H1 (cell line): ENCODE results near the gene CXCL16. TPM values are rescaled to one million over a fixed set of nuclear protein-coding genes. Genes with fewer than 3 reads are reported as not detected.

ENCODE experiments used
- CTCF ChIA-PET: fragments of 300-600 bp; sonication (Branson Sonifier 250); formaldehyde crosslinking; loops from one replicate; lab custom pipeline; 2021; ENCODE audit not compliant: partially characterized antibody; lab: Charles Lee
- POLR2A ChIA-PET: fragments of 300-600 bp; sonication (Branson Sonifier 250); formaldehyde crosslinking; loops from one replicate; lab custom pipeline; 2021; ENCODE audit warnings: inconsistent platforms; ENCODE audit not compliant: partially characterized antibody; lab: Charles Lee
- DNase-seq, 2 experiments: peaks; one replicate each; pipeline versions ENCODE4 v3.0.0 to v3.0.0-alpha.2; 2010 to 2022; ENCODE audit warnings: low spot score in 2 of 2, low read depth in 1 of 2, mixed read lengths in 1 of 2
- FAIRE-seq: peaks from 2 replicates; lab custom pipeline; 2011; peaks lifted over from hg19 to GRCh38; lab: Jason Lieb, UNC
- H2AFZ ChIP-seq: 2 replicates; pipeline ENCODE4 v1.8.1; 2012; ENCODE audit warnings: low read length, inconsistent platforms
- H2AK5ac ChIP-seq: 2 replicates; pipeline ENCODE4 v1.6.1; 2013; ENCODE audit warnings: low read depth, low read length
- H2BK120ac ChIP-seq: replicated peaks from 2 replicates; pipeline ENCODE3; 2013; ENCODE audit warnings: low read depth, low read length, inconsistent platforms
- H2BK12ac ChIP-seq: 2 replicates; pipeline ENCODE4 v1.6.1; 2013; ENCODE audit warnings: low read depth, low read length
- H2BK15ac ChIP-seq: 2 replicates; pipeline ENCODE4 v1.6.1; 2013; ENCODE audit warnings: low read length
- H2BK20ac ChIP-seq: 2 replicates; pipeline ENCODE4 v1.6.1; 2013; ENCODE audit warnings: low read length
- H2BK5ac ChIP-seq: 2 replicates; pipeline ENCODE4 v1.6.1; 2013; ENCODE audit warnings: low read depth, low read length
- H3K14ac ChIP-seq: 2 replicates; pipeline ENCODE4 v1.6.1; 2013; ENCODE audit warnings: inconsistent platforms; ENCODE audit not compliant: insufficient read length
- H3K18ac ChIP-seq: 2 replicates; pipeline ENCODE4 v1.6.1; 2013; ENCODE audit warnings: low read length; ENCODE audit errors: extremely low read depth
- H3K23ac ChIP-seq: 2 replicates; pipeline ENCODE4 v1.6.1; 2013; ENCODE audit warnings: inconsistent platforms; ENCODE audit not compliant: insufficient read length
- H3K23me2 ChIP-seq: 2 replicates; pipeline ENCODE4 v1.6.1; 2013; ENCODE audit warnings: low read depth, low read length
- H3K27ac ChIP-seq: 2 replicates; pipeline ENCODE4 v1.6.1; 2011; ENCODE audit warnings: low read depth, low read length, inconsistent platforms
- H3K27me3 ChIP-seq, 4 experiments: replicated peaks in 1 of 4; 1 replicate in 1 of 4; 2 replicates in 3 of 4; pipeline versions ENCODE4 v1.6.1 to v1.8.1; 2011 to 2013; ENCODE audit warnings: low read length in 3 of 4, mild to moderate bottlenecking in 3 of 4, inconsistent platforms in 2 of 4, mixed read lengths in 2 of 4, moderate library complexity in 1 of 4; ENCODE audit not compliant: control insufficient read depth in 3 of 4, insufficient read depth in 3 of 4; ENCODE audit errors: extremely low read depth in 1 of 4
- H3K36me3 ChIP-seq, 4 experiments: 2 replicates each; pipeline versions ENCODE4 v1.6.1 to v1.8.1; 2011 to 2013; ENCODE audit warnings: mild to moderate bottlenecking in 4 of 4, low read length in 3 of 4, moderate library complexity in 2 of 4, control low read depth in 1 of 4, inconsistent platforms in 1 of 4; ENCODE audit not compliant: insufficient read depth in 4 of 4, control insufficient read depth in 2 of 4
- H3K4ac ChIP-seq: replicated peaks from 2 replicates; pipeline ENCODE3; 2013; ENCODE audit warnings: low read length, low read depth, mixed read lengths, inconsistent platforms; ENCODE audit not compliant: insufficient read length
- H3K4me1 ChIP-seq, 4 experiments: replicated peaks in 1 of 4; 1 replicate in 1 of 4; 2 replicates in 3 of 4; pipeline versions ENCODE4 v1.6.1 to v1.8.1; 2011 to 2013; ENCODE audit warnings: low read length in 3 of 4, inconsistent platforms in 2 of 4, mixed read lengths in 1 of 4; ENCODE audit not compliant: insufficient read depth in 4 of 4, control insufficient read depth in 3 of 4
- H3K4me2 ChIP-seq, 2 experiments: 2 replicates each; pipeline versions ENCODE4 v1.6.1 to v1.8.1; 2011 to 2013; ENCODE audit warnings: low read depth in 2 of 2, low read length in 2 of 2, control low read depth in 1 of 2, inconsistent platforms in 1 of 2, mild to moderate bottlenecking in 1 of 2; ENCODE audit not compliant: insufficient read depth in 1 of 2
- H3K4me3 ChIP-seq, 4 experiments: fragments of 200-600, 300-600 bp in 1 of 4; sonication (generic), shearing (Covaris generic), sonication (Bioruptor Twin) in 1 of 4; 2 replicates each; pipeline versions ENCODE4 v1.5.1 to v1.8.1; 2011 to 2016; ENCODE audit warnings: low read length in 4 of 4, low read depth in 3 of 4, control low read depth in 2 of 4, inconsistent platforms in 2 of 4, mild to moderate bottlenecking in 2 of 4, mixed read lengths in 1 of 4, moderate library complexity in 1 of 4; ENCODE audit not compliant: insufficient read depth in 2 of 4; ENCODE audit errors: extremely low read depth in 1 of 4
- H3K56ac ChIP-seq: replicated peaks from 2 replicates; pipeline ENCODE3; 2013; ENCODE audit warnings: low read depth, mild to moderate bottlenecking, mixed read lengths, low read length, inconsistent platforms; ENCODE audit not compliant: insufficient read length
- H3K79me1 ChIP-seq: 2 replicates; pipeline ENCODE4 v1.6.1; 2013; ENCODE audit warnings: low read depth, low read length, control low read depth
- H3K79me2 ChIP-seq, 2 experiments: 2 replicates each; pipeline versions ENCODE4 v1.6.1 to v1.8.1; 2012 to 2013; ENCODE audit warnings: low read length in 2 of 2, mild to moderate bottlenecking in 2 of 2, inconsistent platforms in 1 of 2; ENCODE audit not compliant: insufficient read depth in 2 of 2, control insufficient read depth in 1 of 2
- H3K9ac ChIP-seq, 4 experiments: replicated peaks in 1 of 4; 1 replicate in 1 of 4; 2 replicates in 3 of 4; pipeline versions ENCODE4 v1.6.1 to v1.8.1; 2011 to 2013; ENCODE audit warnings: low read depth in 3 of 4, low read length in 3 of 4, control low read depth in 2 of 4, mild to moderate bottlenecking in 2 of 4, moderate library complexity in 2 of 4, inconsistent platforms in 1 of 4; ENCODE audit errors: extremely low read depth in 1 of 4
- H3K9me3 ChIP-seq, 2 experiments: 2 replicates each; pipeline versions ENCODE4 v1.6.1 to v1.8.1; 2012 to 2013; ENCODE audit warnings: mild to moderate bottlenecking in 2 of 2, moderate library complexity in 2 of 2, control low read depth in 1 of 2, inconsistent platforms in 1 of 2, low read depth in 1 of 2, low read length in 1 of 2, mixed read lengths in 1 of 2; ENCODE audit not compliant: insufficient read depth in 2 of 2
- H4K20me1 ChIP-seq, 2 experiments: replicated peaks in 1 of 2; 2 replicates each; pipeline versions ENCODE3 to v1.8.1; 2011 to 2013; ENCODE audit warnings: inconsistent platforms in 2 of 2, low read length in 2 of 2, mild to moderate bottlenecking in 1 of 2; ENCODE audit not compliant: insufficient read depth in 2 of 2, control insufficient read depth in 1 of 2
- H4K5ac ChIP-seq: 2 replicates; pipeline ENCODE4 v1.6.1; 2013; ENCODE audit warnings: low read length, low read depth, mixed read lengths, inconsistent platforms; ENCODE audit not compliant: insufficient read length
- H4K8ac ChIP-seq: 2 replicates; pipeline ENCODE4 v1.8.0; 2013; ENCODE audit warnings: mild to moderate bottlenecking, moderate library complexity, low read length, inconsistent platforms; ENCODE audit not compliant: insufficient read depth; ENCODE audit errors: extremely low read depth
- H4K91ac ChIP-seq: replicated peaks from 2 replicates; pipeline ENCODE3; 2013; ENCODE audit warnings: low read length, mixed read lengths, inconsistent platforms; ENCODE audit not compliant: insufficient read length
- ASH2L ChIP-seq: fragments of 200-600, 300-600 bp; sonication (generic); IDR thresholded peaks from one replicate; pipeline ENCODE4 v1.7.1; 2017; ENCODE audit warnings: low read length
- BCL11A ChIP-seq, 2 experiments: IDR thresholded peaks; one replicate each; pipeline ENCODE4 v1.6.1; 2011; ENCODE audit warnings: low read depth in 2 of 2, low read length in 2 of 2, mild to moderate bottlenecking in 2 of 2
- CBX5 ChIP-seq: fragments of 300-800, 300-1000 bp; sonication (generic); IDR thresholded peaks from 2 replicates; pipeline ENCODE4 v1.7.1; 2016; ENCODE audit warnings: antibody characterized with exemption, low read length, low read depth
- EGR1 ChIP-seq: IDR thresholded peaks from 2 replicates; pipeline ENCODE4 v1.6.1; 2011; ENCODE audit warnings: low read depth, low read length, borderline replicate concordance
- EP300 ChIP-seq, 2 experiments: IDR thresholded peaks; 1 replicate in 1 of 2; 2 replicates in 1 of 2; pipeline ENCODE4 v1.6.1; 2011 to 2012; ENCODE audit warnings: low read depth in 2 of 2, low read length in 2 of 2, mild to moderate bottlenecking in 2 of 2, borderline replicate concordance in 1 of 2, inconsistent platforms in 1 of 2, moderate library complexity in 1 of 2
- HDAC6 ChIP-seq: IDR thresholded peaks from one replicate; pipeline ENCODE4 v1.7.1; 2012; ENCODE audit warnings: low read depth, mild to moderate bottlenecking, inconsistent platforms, low read length, moderate library complexity
- POLR2A ChIP-seq, 2 experiments: IDR thresholded peaks; 1 replicate in 1 of 2; 2 replicates in 1 of 2; pipeline ENCODE4 v1.6.1; 2011; ENCODE audit warnings: low read depth in 2 of 2, low read length in 2 of 2, mild to moderate bottlenecking in 2 of 2; ENCODE audit errors: control extremely low read depth in 1 of 2
- POLR2AphosphoS5 ChIP-seq: IDR thresholded peaks from 2 replicates; pipeline ENCODE4 v1.6.1; 2011; ENCODE audit warnings: low read depth, low read length
- RAD21 ChIP-seq, 2 experiments: IDR thresholded peaks in 1 of 2; conservative IDR thresholded peaks in 1 of 2; 2 replicates each; pipeline ENCODE4 v1.6.1; 2011; ENCODE audit warnings: low read depth in 2 of 2, low read length in 2 of 2, improper control_type of control experiment in 1 of 2, inconsistent platforms in 1 of 2, mild to moderate bottlenecking in 1 of 2, moderate library complexity in 1 of 2
- RFX5 ChIP-seq: IDR thresholded peaks from 2 replicates; pipeline ENCODE4 v1.6.1; 2011; ENCODE audit warnings: low read depth, low read length, improper control_type of control experiment, borderline replicate concordance
- ZNF274 ChIP-seq: IDR thresholded peaks from 2 replicates; pipeline ENCODE4 v1.7.0; 2012; ENCODE audit warnings: low read length, borderline replicate concordance; ENCODE audit errors: extremely low read depth
- WGBS, 2 experiments: shearing (Covaris generic) in 1 of 2; methylation state at CpG; one replicate each; pipeline versions ENCODE4 v1.1.6 to v1.1.7; 2013 to 2015; ENCODE audit warnings: low lambda C conversion rate in 2 of 2, mixed read lengths in 2 of 2, inconsistent platforms in 1 of 2, low coverage in 1 of 2, missing lambda C conversion rate in 1 of 2; ENCODE audit not compliant: insufficient replicate concordance in 2 of 2, insufficient coverage in 1 of 2, insufficient read length in 1 of 2; ENCODE audit errors: extremely low coverage in 1 of 2, missing lambda C conversion rate in 1 of 2; 5-methylcytosine and 5-hydroxymethylcytosine counted together
- polyA plus RNA-seq, 7 experiments: library from polyadenylated mRNA; depleted of rRNA in 3 of 7; stranded (reverse) in 5 of 7; unstranded in 2 of 7; fragments of >200 nt in 5 of 7; fragments of 200-250 nt in 2 of 7; gene quantifications; 1 replicate in 5 of 7; 2 replicates in 1 of 7; 4 replicates in 1 of 7; pipeline versions ENCODE4 v1.2.1 to v1.2.3, GENCODE V29; 2011 to 2013; ENCODE audit warnings: missing spikeins in 2 of 7, mixed read lengths in 2 of 7
- total RNA-seq: library from RNA; stranded (reverse); fragmentation: NEBNext Ultra II Directional; extraction: Animal tissue kit (Norgen Biotek cat#: 25700); gene quantifications from 2 replicates; pipeline ENCODE4 v1.2.1, GENCODE V29; 2021

Gene CXCL16
- total and polyA plus RNA-seq, 2 of the 8 experiments (the other 6 are each of a cell fraction or from before 2014, with no cell fraction given) = 3.5 to 4.8 TPM

GRCh38 chr17:4718276-4718675, 21.5 kb downstream of the CXCL16 start:
- Histone ChIP-seq H3K9me3 (no peaks in the 10 kb centered on the region), H3K14ac (no peak overlapping the region), H2BK5ac (no peak overlapping the region), H3K4me2 (no peak overlapping the region), H3K27me3 (no peaks in the 10 kb centered on the region), H2BK120ac (no peak overlapping the region), H2BK20ac (no peak overlapping the region), H4K5ac (no peak overlapping the region), H4K91ac (no peak overlapping the region), H3K4me3 (no peak overlapping the region), H3K23ac (no peak overlapping the region), H3K4ac (no peak overlapping the region), H3K56ac (no peak overlapping the region), H3K18ac (no peak overlapping the region), H2AFZ (no peak overlapping the region), H2BK15ac (no peak overlapping the region), H2BK12ac (no peak overlapping the region), H3K79me1 (no peaks in the 10 kb centered on the region; the same call in 1 of the 2 replicates), H3K27ac (no peak overlapping the region)
- no peak for DNase-seq
- no peak for FAIRE-seq
- 96% methylated on average over 13 of the region's 13 CpGs; no CpG with 5 or more reads in 1 of the 2 experiments for WGBS, 2 experiments
- POLR2A ChIA-PET = no interaction called here
- no peak for TF ChIP-seq ZNF274
- no peak for TF ChIP-seq POLR2AphosphoS5
- TF ChIP-seq CBX5 = no peak
- TF ChIP-seq POLR2A (IDR thresholded peaks at IDR 0.05; ENCODE audit: control extremely low read depth in 1 of 2, low read depth in 2 of 2, low read length in 2 of 2) = no peak
- no peak for TF ChIP-seq RAD21 (IDR thresholded peaks at IDR 0.05 in 1 of 2, conservative IDR thresholded peaks at IDR 0.05 in 1 of 2; ENCODE audit: low read depth in 2 of 2, low read length in 2 of 2)
- no peak for TF ChIP-seq BCL11A (IDR thresholded peaks at IDR 0.05; ENCODE audit: low read depth in 2 of 2, low read length in 2 of 2)
- TF ChIP-seq EGR1 = no peak
- TF ChIP-seq EP300 (IDR thresholded peaks at IDR 0.05; ENCODE audit: borderline replicate concordance in 1 of 2, low read depth in 2 of 2, low read length in 2 of 2) = no peak
- TF ChIP-seq HDAC6 = no peak
- TF ChIP-seq RFX5 = no peak
- TF ChIP-seq ASH2L = no peak
- TF ChIP-seq, all 59 proteins: peak for 0
- peaks cover 0 to 2% of the 10 kb centered on the region in 2 experiments for H4K20me1 ChIP-seq
- H3K79me2 ChIP-seq = peaks cover 0 to 3% of the 10 kb centered on the region in 2 experiments; a peak in 1 of 4 replicates
- peaks cover 0 to 36% (median 18%) of the 10 kb centered on the region in 4 experiments; a peak in 7 of 8 replicates for H3K36me3 ChIP-seq
- H3K4me1 ChIP-seq = no peaks in the 10 kb centered on the region
- CTCF ChIA-PET = no interaction called here
- H3K9ac ChIP-seq = no peak overlapping the region
- H4K8ac ChIP-seq = no peak overlapping the region
- H2AK5ac ChIP-seq = no peak overlapping the region
- H3K23me2 ChIP-seq = no peaks in the 10 kb centered on the region
